ENCODE data around the gene DXO. TPM values are rescaled to one million over a fixed set of nuclear protein-coding genes. Genes with fewer than 3 reads are reported as not detected.

Gene DXO
- total RNA-seq, 1 donor from 2014 or later: 19.9 TPM

- intact Hi-C loops (cut with micrococcal nuclease): loop anchor here (1.0 to 10.0 kb wide), 15 partner anchors 13 to 1316 kb away; partner anchors contain the start of genes B3GALT4, BAG6, DXO and FKBPL
These were observed 12.9 kb downstream of the DXO start, which contains the start of the genes NELFE and SKIC2 for GRCh38 chr6:31958741-31959739. Gene NELFE (minus strand): TSS chr6:31958971. CDS start chr6:31958446, 525 bp downstream. Gene SKIC2 (plus strand): TSS chr6:31959175. CDS start chr6:31959193, 18 bp downstream.

- intact Hi-C loops (cut with micrococcal nuclease): loop anchor here (1.0 to 10.0 kb wide), 7 partner anchors 56 to 1316 kb away; partner anchors contain the start of genes B3GALT4, GPSM3, PBX2 and PRRC2A
These were observed 13.6 kb downstream of the DXO start for GRCh38 chr6:31958412-31958740.

GRCh38 chr6:31956796-31957195 is 15.1 kb downstream of the DXO start:
- intact Hi-C loops (cut with micrococcal nuclease): loop anchor here (5.0 to 10.0 kb wide), 3 partner anchors 236 to 1318 kb away; partner anchors contain the start of genes B3GALT4, GPSM3, PBX2 and RPS18

GRCh38 chr6:31954511-31954910 is 17.4 kb downstream of the DXO start:
- intact Hi-C loops (cut with micrococcal nuclease): loop anchor here (10.0 kb wide), 1 partner anchor 1320 kb away; the partner anchor contains the start of genes B3GALT4, RPS18 and VPS52

GRCh38 chr6:31952890-31953289 is 19.0 kb downstream of the DXO start:
- intact Hi-C loops (cut with micrococcal nuclease): loop anchor here (10.0 kb wide), 1 partner anchor 1322 kb away; the partner anchor contains the start of genes B3GALT4, RPS18 and VPS52

- intact Hi-C loops (cut with micrococcal nuclease): loop anchor here (10.0 kb wide), 1 partner anchor 1323 kb away; the partner anchor contains the start of genes B3GALT4, RPS18 and VPS52
These were observed 19.7 kb downstream of the DXO start for GRCh38 chr6:31952140-31952805.

- intact Hi-C loops (cut with micrococcal nuclease): loop anchor here (10.0 kb wide), 1 partner anchor 1325 kb away; the partner anchor contains the start of genes B3GALT4, RPS18 and VPS52
These were observed 21.9 kb downstream of the DXO start for GRCh38 chr6:31949926-31950548.

- intact Hi-C loops (cut with micrococcal nuclease): no loop called here
These were observed 23.1 kb downstream of the DXO start for GRCh38 chr6:31948753-31949413.

- intact Hi-C loops (cut with micrococcal nuclease): no loop called here
These were observed 23.6 kb downstream of the DXO start for GRCh38 chr6:31948306-31948705.

- intact Hi-C loops (cut with micrococcal nuclease): no loop called here
These were observed 24.1 kb downstream of the DXO start for GRCh38 chr6:31947864-31948263.

GRCh38 chr6:31947070-31947675 is 24.8 kb downstream of the DXO start:
- intact Hi-C loops (cut with micrococcal nuclease): no loop called here

- intact Hi-C loops (cut with micrococcal nuclease): no loop called here
These were observed 25.5 kb downstream of the DXO start for GRCh38 chr6:31946370-31946885.

- intact Hi-C loops (cut with micrococcal nuclease): no loop called here
These were observed 26.2 kb downstream of the DXO start, which contains the start of gene CFB for GRCh38 chr6:31945507-31946369. Gene CFB (plus strand): TSS chr6:31946095. CDS start chr6:31946222, 127 bp downstream.

GRCh38 chr6:31945154-31945506 is 26.8 kb downstream of the DXO start:
- intact Hi-C loops (cut with micrococcal nuclease): no loop called here

GRCh38 chr6:31943742-31944141 is 28.2 kb downstream of the DXO start:
- intact Hi-C loops (cut with micrococcal nuclease): no loop called here

- intact Hi-C loops (cut with micrococcal nuclease): no loop called here
These were observed 31.7 kb downstream of the DXO start for GRCh38 chr6:31940256-31940664.

GRCh38 chr6:31935823-31936222 is 36.1 kb downstream of the DXO start:
- intact Hi-C loops (cut with micrococcal nuclease): no loop called here

GRCh38 chr6:31935021-31935420 is 36.9 kb downstream of the DXO start:
- intact Hi-C loops (cut with micrococcal nuclease): no loop called here

- intact Hi-C loops (cut with micrococcal nuclease): no loop called here
These were observed 38.4 kb downstream of the DXO start for GRCh38 chr6:31933537-31933936.
